Stomach (tissue), 9 donors: ENCODE results near the gene GALNT18. TPM values are rescaled to one million over a fixed set of nuclear protein-coding genes. Genes with fewer than 3 reads are reported as not detected.

Source experiments
- DNase-seq, 2 donors: peaks; one replicate each; pipeline versions ENCODE4 v3.0.0 to v3.0.0-alpha.2; 2013 to 2019
- H3K27ac ChIP-seq, 5 donors: fragments of 200-600 bp in 4 of 5; sonication (generic) in 4 of 5; one replicate each; pipeline ENCODE4 v1.5.1; 2013 to 2019; ENCODE audit warnings: mild to moderate bottlenecking in 1 of 5, moderate library complexity in 1 of 5
- H3K27me3 ChIP-seq, 3 donors: fragments of 200-600 bp; sonication (generic); one replicate each; pipeline ENCODE4 v1.5.1; 2017 to 2019; ENCODE audit warnings: mixed run types in 1 of 3
- H3K36me3 ChIP-seq, 4 donors: fragments of 200-600 bp; sonication (generic); 1 replicate in 3 of 4; 2 replicates in 1 of 4; pipeline ENCODE4 v1.5.1; 2016 to 2019
- H3K4me1 ChIP-seq, 4 donors: fragments of 200-600 bp; sonication (generic); one replicate each; pipeline ENCODE4 v1.5.1; 2016 to 2019
- H3K4me3 ChIP-seq, 4 donors: fragments of 200-600 bp; sonication (generic) in 3 of 4; one replicate each; pipeline ENCODE4 v1.5.1; 2016 to 2019; ENCODE audit warnings: mild to moderate bottlenecking in 1 of 4
- H3K9me3 ChIP-seq, 4 donors: fragments of 200-600 bp; sonication (generic); one replicate each; pipeline ENCODE4 v1.5.1; 2016 to 2019
- EP300 ChIP-seq: sonication (generic); formaldehyde crosslinking; IDR thresholded peaks from one replicate; pipeline ENCODE4 v1.6.1; 2017; ENCODE audit warnings: antibody characterized with exemption
- POLR2A ChIP-seq, 4 donors: fragments of 450-650 bp; IDR thresholded peaks; one replicate each; pipeline ENCODE4 v1.6.1; 2016; ENCODE audit warnings: antibody characterized with exemption in 4 of 4, control low read depth in 2 of 4, mild to moderate bottlenecking in 1 of 4, moderate library complexity in 1 of 4
- POLR2AphosphoS5 ChIP-seq, 3 donors: sonication (generic); formaldehyde crosslinking; IDR thresholded peaks; one replicate each; pipeline ENCODE4 v1.6.1; 2016; ENCODE audit warnings: antibody characterized with exemption in 3 of 3
- WGBS, 5 donors: extraction: QIAGEN DNeasy Blood & Tissue Kit in 3 of 5; methylation state at CpG; one replicate each; pipeline versions ENCODE4 v1.1.5 to v1.1.7; 2013 to 2018; 5-methylcytosine and 5-hydroxymethylcytosine counted together
- intact Hi-C: fragments of 100-400 bp; cut with DNase I; formaldehyde crosslinking; loops from one replicate; pipeline ENCODE4 v1.15.1; 2023; ENCODE audit warnings: low total_unique reads
- polyA plus RNA-seq, 3 donors: library from polyadenylated mRNA; stranded (reverse); fragments of 200-250 nt; gene quantifications; one replicate each; pipeline ENCODE4 v1.2.3, GENCODE V29; 2013
- total RNA-seq, 5 donors: library from RNA; depleted of rRNA; stranded (reverse); fragments of >200 nt; gene quantifications; one replicate each; pipeline versions ENCODE4 v1.1.0 to v1.2.3, GENCODE V29; 2014 to 2016
- TF ChIP-seq, protein P1 (sequence below), 7 experiments: fragments of 450-650 bp in 4 of 7; fragments of 200-600 bp in 3 of 7; sonication (generic) in 3 of 7; IDR thresholded peaks; one replicate each; pipeline ENCODE4 v1.5.1; 2016 to 2019; ENCODE audit warnings: antibody characterized with exemption in 7 of 7, control low read depth in 2 of 7, mild to moderate bottlenecking in 1 of 7
- donor health status: healthy with polysubstance abuse.
- donor health status: Bipolar disorder and iron deficiency.
- donor health status: healthy.

The GALNT18 gene
- total and polyA plus RNA-seq, 8 donors: 0.58 to 16.1 (median 2.7) TPM

DNA sequence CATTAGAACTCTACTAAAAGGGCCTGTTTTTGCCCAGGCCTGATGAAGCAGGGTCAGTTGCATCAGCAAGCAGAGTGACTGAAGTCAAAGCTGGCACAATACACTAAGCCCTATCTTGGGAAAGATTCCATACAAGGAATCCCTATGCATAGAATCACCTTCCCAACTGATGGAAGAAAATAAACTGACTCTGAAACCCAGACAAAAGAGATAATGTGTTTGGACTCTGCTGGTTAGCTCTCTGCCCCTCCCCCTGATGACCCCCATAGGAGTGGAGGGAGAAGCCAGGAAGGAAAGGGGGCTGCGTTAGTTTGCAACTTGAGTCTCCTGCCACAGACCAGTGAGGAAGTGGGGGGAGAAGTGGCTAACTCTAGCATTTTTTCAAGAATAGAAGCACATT, 32.9 kb downstream of the GALNT18 start:
- intact Hi-C loops: no loop called here
- Histone ChIP-seq H3K27me3 (no peaks in the 10 kb centered on the region), H3K4me1 (peaks cover 0 to 7% (median 4%) of the 10 kb centered on the region in 4 donors), H3K4me3 (no peak overlapping the region), H3K36me3 (no peaks in the 10 kb centered on the region), H3K27ac (no peak overlapping the region), H3K9me3 (no peaks in the 10 kb centered on the region)
- DNase-seq: no peak
- TF ChIP-seq EP300: no peak
- no peak for TF ChIP-seq POLR2A (IDR thresholded peaks at IDR 0.05)
- TF ChIP-seq POLR2AphosphoS5 (IDR thresholded peaks at IDR 0.05): no peak
- TF ChIP-seq, protein P1, sequence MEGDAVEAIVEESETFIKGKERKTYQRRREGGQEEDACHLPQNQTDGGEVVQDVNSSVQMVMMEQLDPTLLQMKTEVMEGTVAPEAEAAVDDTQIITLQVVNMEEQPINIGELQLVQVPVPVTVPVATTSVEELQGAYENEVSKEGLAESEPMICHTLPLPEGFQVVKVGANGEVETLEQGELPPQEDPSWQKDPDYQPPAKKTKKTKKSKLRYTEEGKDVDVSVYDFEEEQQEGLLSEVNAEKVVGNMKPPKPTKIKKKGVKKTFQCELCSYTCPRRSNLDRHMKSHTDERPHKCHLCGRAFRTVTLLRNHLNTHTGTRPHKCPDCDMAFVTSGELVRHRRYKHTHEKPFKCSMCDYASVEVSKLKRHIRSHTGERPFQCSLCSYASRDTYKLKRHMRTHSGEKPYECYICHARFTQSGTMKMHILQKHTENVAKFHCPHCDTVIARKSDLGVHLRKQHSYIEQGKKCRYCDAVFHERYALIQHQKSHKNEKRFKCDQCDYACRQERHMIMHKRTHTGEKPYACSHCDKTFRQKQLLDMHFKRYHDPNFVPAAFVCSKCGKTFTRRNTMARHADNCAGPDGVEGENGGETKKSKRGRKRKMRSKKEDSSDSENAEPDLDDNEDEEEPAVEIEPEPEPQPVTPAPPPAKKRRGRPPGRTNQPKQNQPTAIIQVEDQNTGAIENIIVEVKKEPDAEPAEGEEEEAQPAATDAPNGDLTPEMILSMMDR (IDR thresholded peaks at IDR 0.05): no peak
- WGBS, 5 donors: 54 to 74% (median 58%) methylated on average over 1 of the region's 1 CpG

GRCh38 chr11:11588243-11588642, 33.6 kb downstream of the GALNT18 start:
- H3K27ac ChIP-seq: no peak overlapping the region
- intact Hi-C loops: no loop called here
- no peak overlapping the region for H3K4me3 ChIP-seq
- WGBS, 5 donors: 67 to 94% (median 82%) methylated on average over 2 of the region's 2 CpGs
- TF ChIP-seq POLR2A (IDR thresholded peaks at IDR 0.05) (no peak), EP300 (no peak), POLR2AphosphoS5 (IDR thresholded peaks at IDR 0.05) (no peak)
- TF ChIP-seq, protein P1 (IDR thresholded peaks at IDR 0.05): no peak
- no peaks in the 10 kb centered on the region for H3K27me3 ChIP-seq
- no peaks in the 10 kb centered on the region for H3K9me3 ChIP-seq
- no peak for DNase-seq
- no peaks in the 10 kb centered on the region for H3K36me3 ChIP-seq
- H3K4me1 ChIP-seq: peaks cover 0 to 8% (median 4%) of the 10 kb centered on the region in 4 donors

- Histone ChIP-seq H3K4me3 (no peak overlapping the region), H3K27me3 (no peaks in the 10 kb centered on the region), H3K36me3 (no peaks in the 10 kb centered on the region), H3K27ac (no peak overlapping the region), H3K4me1 (peaks cover 0 to 8% (median 4%) of the 10 kb centered on the region in 4 donors), H3K9me3 (no peaks in the 10 kb centered on the region)
- 85 to 93% (median 89%) methylated on average over 4 of the region's 4 CpGs for WGBS, 5 donors
- intact Hi-C loops: no loop called here
- TF ChIP-seq, protein P1 (IDR thresholded peaks at IDR 0.05): no peak
- TF ChIP-seq POLR2AphosphoS5 (IDR thresholded peaks at IDR 0.05) (no peak), POLR2A (IDR thresholded peaks at IDR 0.05) (no peak), EP300 (no peak)
- DNase-seq: no peak
These were observed 34.7 kb downstream of the GALNT18 start for GRCh38 chr11:11587122-11587521.

- WGBS, 5 donors: 84 to 90% (median 86%) methylated on average over 7 of the region's 7 CpGs
- TF ChIP-seq POLR2AphosphoS5 (IDR thresholded peaks at IDR 0.05) (no peak), EP300 (no peak), POLR2A (IDR thresholded peaks at IDR 0.05) (no peak)
- TF ChIP-seq, protein P1 (IDR thresholded peaks at IDR 0.05): no peak
- Histone ChIP-seq H3K9me3 (no peaks in the 10 kb centered on the region), H3K27me3 (peaks cover 0 to 4% (median 0%) of the 10 kb centered on the region in 3 donors), H3K36me3 (no peaks in the 10 kb centered on the region), H3K4me1 (peaks cover 0 to 12% (median 4%) of the 10 kb centered on the region in 4 donors), H3K27ac (no peak overlapping the region), H3K4me3 (no peak overlapping the region)
- intact Hi-C loops: no loop called here
- DNase-seq: no peak
These were observed 35.3 kb downstream of the GALNT18 start for GRCh38 chr11:11586465-11586864.
